ENCODE data around the gene BRD9.
"Not testable (repeated sequence)": the region's sequence is repeated elsewhere in the genome, so short reads cannot be mapped to it uniquely, and the experiment has no call there.

BRD9 gene

DNA sequence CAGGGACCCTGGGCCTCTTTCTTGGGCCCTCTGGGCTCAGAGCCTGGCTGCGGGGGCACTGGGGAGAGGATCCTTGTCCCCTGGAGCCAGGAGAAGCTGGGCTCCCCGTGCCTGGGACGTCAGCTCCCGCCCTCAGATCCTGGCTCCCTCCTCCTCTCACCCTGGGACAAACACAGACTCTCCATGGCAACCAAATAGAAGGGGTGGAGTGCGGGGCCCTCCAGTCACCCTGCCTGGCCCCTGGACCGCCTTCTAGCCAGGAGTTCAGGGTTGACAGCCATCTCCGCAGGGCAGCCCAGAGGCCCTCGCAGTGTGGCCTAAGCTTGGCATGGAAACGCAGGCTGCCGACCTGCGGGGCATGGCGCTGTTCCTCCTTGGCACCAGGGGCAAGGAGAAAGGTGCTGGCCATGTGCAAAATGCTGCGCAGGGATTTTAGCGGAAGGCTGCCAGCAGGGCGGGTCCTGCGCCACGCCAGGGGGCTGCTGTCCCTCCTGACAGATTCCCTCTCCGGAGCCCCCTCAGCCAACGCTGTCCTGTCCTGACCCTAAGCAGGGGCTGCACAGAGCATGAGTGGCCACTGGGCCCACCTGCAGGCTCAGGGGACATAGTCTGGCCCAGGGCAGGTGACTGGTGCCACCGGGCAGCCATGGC lies 42.8 kb downstream of the BRD9 start:
- no peak overlapping the region for H3K9ac ChIP-seq (ENCODE audit: low read length)
- H3K9me3 ChIP-seq (ENCODE audit: insufficient read depth, low read length) = no peaks in the 10 kb centered on the region
- H3K4me1 ChIP-seq (ENCODE audit: low read length) = peaks cover 6% of the 10 kb centered on the region
- H3K79me2 ChIP-seq (ENCODE audit: low read length) = no peaks in the 10 kb centered on the region
- TF ChIP-seq, protein P1, sequence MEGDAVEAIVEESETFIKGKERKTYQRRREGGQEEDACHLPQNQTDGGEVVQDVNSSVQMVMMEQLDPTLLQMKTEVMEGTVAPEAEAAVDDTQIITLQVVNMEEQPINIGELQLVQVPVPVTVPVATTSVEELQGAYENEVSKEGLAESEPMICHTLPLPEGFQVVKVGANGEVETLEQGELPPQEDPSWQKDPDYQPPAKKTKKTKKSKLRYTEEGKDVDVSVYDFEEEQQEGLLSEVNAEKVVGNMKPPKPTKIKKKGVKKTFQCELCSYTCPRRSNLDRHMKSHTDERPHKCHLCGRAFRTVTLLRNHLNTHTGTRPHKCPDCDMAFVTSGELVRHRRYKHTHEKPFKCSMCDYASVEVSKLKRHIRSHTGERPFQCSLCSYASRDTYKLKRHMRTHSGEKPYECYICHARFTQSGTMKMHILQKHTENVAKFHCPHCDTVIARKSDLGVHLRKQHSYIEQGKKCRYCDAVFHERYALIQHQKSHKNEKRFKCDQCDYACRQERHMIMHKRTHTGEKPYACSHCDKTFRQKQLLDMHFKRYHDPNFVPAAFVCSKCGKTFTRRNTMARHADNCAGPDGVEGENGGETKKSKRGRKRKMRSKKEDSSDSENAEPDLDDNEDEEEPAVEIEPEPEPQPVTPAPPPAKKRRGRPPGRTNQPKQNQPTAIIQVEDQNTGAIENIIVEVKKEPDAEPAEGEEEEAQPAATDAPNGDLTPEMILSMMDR (IDR thresholded peaks at IDR 0.05; ENCODE audit: low read depth, low read length) = no peak
- TF ChIP-seq EZH2phosphoT487 (IDR thresholded peaks at IDR 0.05; ENCODE audit: low read depth) = no peak
- no peaks in the 10 kb centered on the region for H4K20me1 ChIP-seq (ENCODE audit: insufficient read depth, low read length)
- H2AFZ ChIP-seq (ENCODE audit: low read depth, low read length) = no peak overlapping the region
- H3K27ac ChIP-seq (ENCODE audit: low read length) = no peak overlapping the region
- no peak overlapping the region for H3K4me2 ChIP-seq (ENCODE audit: low read length)
- H3K27me3 ChIP-seq (ENCODE audit: low read depth, low read length) = no peaks in the 10 kb centered on the region
- H3K4me3 ChIP-seq (ENCODE audit: low read length) = no peak overlapping the region
- no peaks in the 10 kb centered on the region for H3K36me3 ChIP-seq (replicated peaks; ENCODE audit: low read depth, low read length)

DNA sequence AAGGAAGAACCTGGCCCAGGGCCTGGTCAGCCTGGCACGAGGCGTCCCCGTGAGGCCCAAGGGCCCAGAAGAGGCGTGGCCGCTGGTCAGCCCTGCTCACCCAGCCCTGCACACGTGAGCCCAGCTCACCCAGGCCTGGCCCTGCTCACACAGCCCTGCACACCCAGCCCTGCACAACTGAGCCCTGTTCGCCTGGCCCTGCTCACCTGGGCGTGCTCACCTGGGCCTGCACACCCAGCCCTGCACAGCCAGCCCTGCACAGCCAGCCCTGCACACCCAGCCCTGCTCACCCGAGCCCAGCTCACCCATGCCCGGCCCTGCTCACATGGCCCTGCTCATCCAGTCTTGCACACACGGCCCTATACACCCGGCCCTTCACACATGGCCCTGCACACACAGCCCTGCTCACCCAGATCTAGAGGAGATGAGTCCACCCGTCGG lies 43.9 kb downstream of the BRD9 start:
- Histone ChIP-seq H3K36me3 (replicated peaks; ENCODE audit: low read depth, low read length) (no peaks in the 10 kb centered on the region), H3K27ac (ENCODE audit: low read length) (no peak overlapping the region), H3K4me3 (ENCODE audit: low read length) (no peak overlapping the region), H3K27me3 (ENCODE audit: low read depth, low read length) (no peaks in the 10 kb centered on the region), H3K4me2 (ENCODE audit: low read length) (no peak overlapping the region), H3K9me3 (ENCODE audit: insufficient read depth, low read length) (no peaks in the 10 kb centered on the region), H3K79me2 (ENCODE audit: low read length) (no peaks in the 10 kb centered on the region), H2AFZ (ENCODE audit: low read depth, low read length) (no peak overlapping the region), H3K4me1 (ENCODE audit: low read length) (peaks cover 6% of the 10 kb centered on the region), H3K9ac (ENCODE audit: low read length) (no peak overlapping the region), H4K20me1 (ENCODE audit: insufficient read depth, low read length) (no peaks in the 10 kb centered on the region)
- TF ChIP-seq, protein P1 (IDR thresholded peaks at IDR 0.05; ENCODE audit: low read depth, low read length) = no peak
- no peak for TF ChIP-seq EZH2phosphoT487 (IDR thresholded peaks at IDR 0.05; ENCODE audit: low read depth)

DNA sequence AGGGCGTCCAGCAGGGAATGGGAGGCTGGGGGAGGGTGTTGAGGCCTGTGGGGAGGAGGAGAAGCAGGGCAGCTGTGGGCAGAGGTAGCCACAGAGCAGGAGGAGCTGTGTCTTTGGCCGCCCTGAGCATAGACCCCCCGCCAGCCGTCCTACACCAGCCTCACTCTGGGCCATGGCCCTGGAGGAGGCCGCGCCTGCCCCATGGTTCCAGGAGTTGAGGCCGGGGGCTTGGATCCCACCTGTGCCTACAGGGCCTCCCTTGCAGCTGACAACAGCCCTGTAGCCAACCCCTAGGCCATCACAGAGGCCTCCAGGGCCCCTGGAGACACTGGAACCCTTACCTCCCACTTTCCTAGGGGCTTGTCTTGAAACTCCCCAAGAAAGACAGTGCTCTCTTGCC lies 44.9 kb downstream of the BRD9 start:
- H4K20me1 ChIP-seq (ENCODE audit: insufficient read depth, low read length); H3K9me3 ChIP-seq (ENCODE audit: insufficient read depth, low read length); H3K9ac ChIP-seq (ENCODE audit: low read length); H3K79me2 ChIP-seq (ENCODE audit: low read length); H3K4me2 ChIP-seq (ENCODE audit: low read length); H3K4me3 ChIP-seq (ENCODE audit: low read length); H2AFZ ChIP-seq (ENCODE audit: low read depth, low read length); H3K27me3 ChIP-seq (ENCODE audit: low read depth, low read length); H3K4me1 ChIP-seq (ENCODE audit: low read length); H3K36me3 ChIP-seq (replicated peaks; ENCODE audit: low read depth, low read length); H3K27ac ChIP-seq (ENCODE audit: low read length): not testable (repeated sequence)

DNA sequence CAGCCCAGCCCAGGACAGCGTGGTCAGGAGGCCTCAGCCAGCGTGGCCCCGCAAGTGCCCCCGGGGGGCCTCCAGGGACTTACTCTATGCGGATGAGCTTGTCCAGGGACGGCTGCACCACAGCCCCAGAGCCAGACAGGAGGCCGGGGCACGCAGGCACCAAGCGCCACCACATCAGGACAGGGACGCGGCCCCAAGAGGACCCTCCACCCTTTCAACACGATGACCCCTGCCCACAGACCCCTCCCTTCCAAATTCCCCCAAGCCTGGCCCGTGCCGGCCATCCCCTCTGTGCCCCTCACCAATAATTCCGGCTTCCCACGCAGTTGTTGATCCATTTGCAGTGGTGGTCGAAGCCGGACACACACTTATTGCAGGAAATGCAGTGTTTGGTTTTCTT lies 45.4 kb downstream of the BRD9 start:
- H4K20me1 ChIP-seq (ENCODE audit: insufficient read depth, low read length); H3K27me3 ChIP-seq (ENCODE audit: low read depth, low read length); H3K4me2 ChIP-seq (ENCODE audit: low read length); H3K36me3 ChIP-seq (replicated peaks; ENCODE audit: low read depth, low read length); H3K79me2 ChIP-seq (ENCODE audit: low read length); H3K9me3 ChIP-seq (ENCODE audit: insufficient read depth, low read length); H3K4me3 ChIP-seq (ENCODE audit: low read length); H3K27ac ChIP-seq (ENCODE audit: low read length); H3K9ac ChIP-seq (ENCODE audit: low read length); H3K4me1 ChIP-seq (ENCODE audit: low read length); H2AFZ ChIP-seq (ENCODE audit: low read depth, low read length): not testable (repeated sequence)

DNA sequence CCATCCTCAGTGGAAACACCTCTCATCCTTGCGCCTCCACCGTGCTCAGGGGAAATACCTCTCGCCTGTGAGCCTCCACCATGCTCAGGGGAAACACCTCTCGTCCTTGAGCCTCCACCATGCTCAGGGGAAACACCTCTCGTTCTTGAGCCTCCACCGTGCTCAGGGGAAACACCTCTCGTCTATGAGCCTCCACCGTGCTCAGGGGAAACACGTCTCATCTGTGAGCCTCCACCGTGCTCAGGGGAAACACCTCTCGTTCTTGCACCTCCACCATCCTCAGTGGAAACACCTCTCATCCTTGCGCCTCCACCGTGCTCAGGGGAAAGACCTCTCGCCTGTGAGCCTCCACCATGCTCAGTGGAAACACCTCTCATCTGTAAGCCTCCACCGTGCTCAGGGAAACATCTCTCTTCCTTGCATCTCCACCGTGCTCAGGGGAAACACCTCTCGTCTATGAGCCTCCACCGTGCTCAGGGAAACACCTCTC lies 46.0 kb downstream of the BRD9 start:
- not testable (repeated sequence) for H3K36me3 ChIP-seq (replicated peaks; ENCODE audit: low read depth, low read length); H3K4me3 ChIP-seq (ENCODE audit: low read length); H4K20me1 ChIP-seq (ENCODE audit: insufficient read depth, low read length); H3K27me3 ChIP-seq (ENCODE audit: low read depth, low read length); H3K9me3 ChIP-seq (ENCODE audit: insufficient read depth, low read length); H3K27ac ChIP-seq (ENCODE audit: low read length); H2AFZ ChIP-seq (ENCODE audit: low read depth, low read length); H3K9ac ChIP-seq (ENCODE audit: low read length); H3K4me1 ChIP-seq (ENCODE audit: low read length); H3K79me2 ChIP-seq (ENCODE audit: low read length)
- peak overlapping the region; percentile 40 for H3K4me2 ChIP-seq (ENCODE audit: low read length)

DNA sequence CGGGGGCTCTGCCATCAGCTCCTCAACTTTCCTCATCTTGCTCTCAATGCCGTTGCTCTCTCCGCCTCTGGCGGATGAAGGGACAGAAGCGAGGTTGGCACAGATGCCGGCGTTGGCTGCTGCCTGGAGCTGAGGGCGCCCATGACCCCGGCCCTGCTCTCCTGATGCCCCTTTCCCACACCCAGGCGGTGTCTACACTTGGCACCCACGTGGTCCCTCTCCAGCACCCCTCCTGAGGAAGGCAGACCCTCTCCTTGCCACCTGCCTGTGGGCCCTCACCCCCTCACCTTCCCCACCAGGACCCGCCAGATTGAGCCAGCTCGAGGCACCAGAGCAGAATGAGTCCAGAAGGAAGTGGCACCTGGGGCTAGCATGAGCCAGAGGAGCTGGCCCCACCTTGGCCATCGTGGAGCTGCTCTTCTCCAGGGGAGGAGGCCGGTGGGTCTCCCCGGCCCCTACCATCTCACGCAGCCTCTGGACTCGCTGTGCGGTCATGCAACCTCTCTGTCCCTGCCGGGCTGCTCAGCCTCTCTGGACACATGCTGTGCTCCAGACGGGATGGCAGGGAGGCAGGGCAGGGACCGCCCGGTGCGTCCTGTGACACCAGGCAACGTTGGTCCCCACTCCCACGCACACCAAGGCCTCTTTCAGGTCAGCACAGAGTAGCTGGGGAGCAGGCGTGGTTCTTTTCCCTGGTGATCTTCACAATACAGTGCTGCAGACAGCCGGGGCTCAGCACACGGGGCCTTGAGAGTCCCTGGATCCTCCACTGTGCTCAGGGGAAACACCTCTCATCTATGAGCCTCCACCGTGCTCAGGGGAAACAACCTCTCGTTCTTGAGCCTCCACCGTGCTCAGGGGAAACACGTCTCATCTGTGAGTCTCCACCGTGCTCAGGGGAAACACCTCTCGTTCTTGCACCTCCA lies 46.7 kb downstream of the BRD9 start:
- not testable (repeated sequence) for H3K36me3 ChIP-seq (replicated peaks; ENCODE audit: low read depth, low read length); H3K4me2 ChIP-seq (ENCODE audit: low read length); H4K20me1 ChIP-seq (ENCODE audit: insufficient read depth, low read length); H3K79me2 ChIP-seq (ENCODE audit: low read length); H3K27me3 ChIP-seq (ENCODE audit: low read depth, low read length); H3K4me3 ChIP-seq (ENCODE audit: low read length); H3K27ac ChIP-seq (ENCODE audit: low read length); H3K4me1 ChIP-seq (ENCODE audit: low read length); H2AFZ ChIP-seq (ENCODE audit: low read depth, low read length); H3K9me3 ChIP-seq (ENCODE audit: insufficient read depth, low read length); H3K9ac ChIP-seq (ENCODE audit: low read length)

DNA sequence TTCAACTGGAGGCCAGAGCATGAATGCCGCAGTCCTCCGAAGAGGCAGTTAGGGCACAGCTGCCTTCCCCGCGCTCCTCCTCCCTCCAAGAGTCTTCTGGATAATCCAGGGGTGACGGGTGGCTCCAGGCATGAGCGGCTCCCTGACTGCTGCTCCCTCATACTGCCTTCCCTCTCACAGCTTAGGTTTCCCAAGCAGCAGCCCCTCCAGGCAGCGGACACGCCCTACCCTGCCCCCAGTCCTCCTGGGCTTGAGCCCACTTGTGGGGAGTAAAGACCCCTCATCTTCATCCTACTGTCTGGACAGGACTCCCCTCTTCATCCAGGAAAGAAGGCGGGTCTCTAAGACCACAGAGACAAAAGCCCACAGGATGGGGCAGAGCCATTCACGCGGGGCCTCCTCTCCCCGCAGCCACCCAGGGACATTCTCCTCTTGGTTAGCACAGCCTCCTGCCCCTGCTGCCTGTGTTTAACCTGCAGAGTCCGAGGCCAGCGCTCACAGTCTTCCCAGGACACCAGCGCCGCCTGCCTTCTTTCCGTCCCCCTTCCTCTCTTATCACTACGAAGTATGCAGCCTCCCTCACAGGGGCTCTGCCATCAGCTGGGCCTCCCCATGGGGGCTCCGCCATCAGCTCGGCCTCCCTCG lies 47.4 kb downstream of the BRD9 start:
- H4K20me1 ChIP-seq (ENCODE audit: insufficient read depth, low read length); H3K4me3 ChIP-seq (ENCODE audit: low read length); H3K4me2 ChIP-seq (ENCODE audit: low read length); H3K9ac ChIP-seq (ENCODE audit: low read length); H3K9me3 ChIP-seq (ENCODE audit: insufficient read depth, low read length); H3K27ac ChIP-seq (ENCODE audit: low read length); H3K79me2 ChIP-seq (ENCODE audit: low read length); H3K27me3 ChIP-seq (ENCODE audit: low read depth, low read length); H2AFZ ChIP-seq (ENCODE audit: low read depth, low read length); H3K36me3 ChIP-seq (replicated peaks; ENCODE audit: low read depth, low read length); H3K4me1 ChIP-seq (ENCODE audit: low read length): not testable (repeated sequence)
